GM19099 (cell line): Measurements from ENCODE around the gene PRKN.

ENCODE experiments used
- POLR2A ChIP-seq: IDR thresholded peaks from 3 replicates; pipeline ENCODE4 v1.6.1; 2011; ENCODE audit warnings: low read depth; ENCODE audit not compliant: insufficient read length; ENCODE audit errors: extremely low read depth

The PRKN gene

DNA sequence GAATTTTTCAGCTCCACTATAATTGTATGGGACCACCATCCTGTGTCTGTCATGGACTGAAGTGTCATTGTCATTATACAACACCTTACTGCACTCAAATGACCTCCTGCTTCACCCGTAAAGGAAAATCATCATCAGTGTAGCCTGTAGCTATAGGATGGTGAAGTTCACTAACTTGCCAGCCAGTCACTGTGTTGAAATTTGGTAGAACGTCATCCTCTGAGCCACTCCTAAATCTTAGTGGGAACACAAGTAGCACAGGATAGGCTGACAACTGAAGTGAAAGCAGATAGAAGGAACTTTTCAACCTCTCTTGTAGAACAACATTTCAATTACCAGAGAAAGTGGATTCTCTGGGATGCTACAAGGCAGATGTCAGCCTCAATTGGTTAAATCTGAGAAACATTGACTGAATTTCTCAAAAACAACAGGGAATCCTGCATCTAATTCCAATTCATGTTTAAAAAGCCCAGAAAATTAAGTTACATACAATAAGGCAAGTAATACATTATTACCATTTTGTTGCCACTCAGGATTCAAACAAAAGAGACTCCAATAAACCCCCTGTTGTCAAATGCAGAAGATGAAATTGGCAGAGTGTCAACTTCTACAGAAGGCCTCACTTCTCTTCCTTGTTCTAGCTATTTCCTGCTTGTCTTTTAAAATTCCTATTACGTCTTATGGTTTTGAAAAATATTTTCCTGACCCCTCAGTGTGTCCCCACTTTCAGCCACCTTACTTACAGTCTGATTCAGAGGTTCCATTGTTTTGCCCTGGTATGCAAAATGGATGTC is 805.8 kb downstream of the PRKN start:
- no peak for TF ChIP-seq POLR2A

DNA sequence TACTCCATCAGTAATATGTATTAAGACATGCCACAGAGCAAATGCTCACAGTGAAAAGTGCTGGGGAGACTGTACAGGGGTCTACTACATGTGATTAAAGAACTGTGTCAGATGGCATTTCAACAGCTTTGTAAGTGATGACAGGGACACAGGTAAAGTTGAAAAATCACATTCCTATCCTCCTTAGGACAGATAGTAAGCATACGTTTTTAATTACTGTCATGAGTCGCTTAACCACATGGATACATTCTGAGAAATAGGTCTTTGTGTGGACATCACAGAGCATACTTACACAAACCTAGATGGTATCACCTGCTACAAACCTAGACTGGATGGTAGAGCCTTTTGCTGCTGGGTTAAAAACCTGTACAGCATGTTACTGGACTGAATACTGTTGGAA is 807.9 kb downstream of the PRKN start:
- no peak for TF ChIP-seq POLR2A

DNA sequence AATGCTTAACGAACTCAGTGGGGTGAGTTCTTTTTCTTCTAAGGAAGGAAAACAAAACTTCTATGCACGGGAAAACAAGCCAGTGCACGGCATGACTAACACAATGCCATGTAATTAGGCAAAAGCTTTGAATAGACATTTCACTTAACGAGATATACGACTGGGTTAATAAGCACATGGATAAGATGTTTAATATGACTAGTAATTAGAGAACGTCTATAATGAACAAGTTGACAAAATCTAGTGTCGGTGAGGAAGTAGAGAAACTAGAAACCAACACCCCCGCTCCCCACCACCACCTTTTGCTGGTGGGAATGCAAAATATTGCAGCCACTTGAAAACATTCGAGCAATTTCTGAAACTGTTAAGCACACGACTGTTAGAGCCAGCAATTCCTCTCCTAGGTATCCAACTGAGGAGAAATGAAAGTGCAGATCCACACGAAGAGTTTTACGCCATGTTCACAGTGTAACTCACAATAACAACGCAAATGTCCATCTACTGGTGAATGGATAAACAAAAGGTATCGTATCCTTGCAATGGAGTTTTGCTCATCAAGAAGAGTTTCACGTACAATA is 808.8 kb downstream of the PRKN start:
- TF ChIP-seq POLR2A, result no peak

DNA sequence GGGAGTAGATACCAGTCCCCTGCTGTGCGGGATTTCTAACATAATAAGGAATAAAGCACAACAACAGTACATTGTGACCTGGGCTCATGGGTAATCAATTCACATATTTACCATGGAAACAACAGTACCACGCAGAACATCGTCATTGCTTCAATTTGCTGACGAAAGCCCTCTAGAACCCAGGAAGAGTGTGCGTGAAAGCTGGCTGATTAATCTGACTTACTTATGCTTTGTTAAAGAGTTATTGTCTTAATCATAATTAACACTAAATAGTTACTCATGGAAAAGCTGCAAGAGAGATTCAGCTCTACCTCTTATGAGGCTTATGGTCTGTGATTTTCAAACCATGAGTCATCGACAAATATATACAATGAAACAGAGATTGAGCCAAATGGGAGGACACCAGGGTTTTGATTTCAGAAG is 809.4 kb downstream of the PRKN start:
- no peak for TF ChIP-seq POLR2A

DNA sequence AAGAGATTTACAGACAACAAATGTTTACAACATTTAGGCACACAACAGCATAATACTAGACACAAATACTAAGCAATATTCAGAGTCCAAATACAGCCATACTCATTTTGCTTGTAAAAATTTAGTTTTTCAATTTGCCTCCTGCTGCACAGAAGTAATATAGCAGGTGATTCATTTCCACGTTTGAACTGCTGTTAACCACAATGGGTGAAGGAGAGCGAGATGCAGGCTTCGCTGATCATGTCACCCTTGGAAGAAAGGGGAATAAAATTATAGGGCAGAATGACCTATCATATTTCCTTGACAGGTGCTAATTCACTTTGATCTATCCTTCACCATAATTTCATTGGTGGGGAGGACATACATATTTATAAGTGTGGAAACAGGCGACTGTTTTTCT is 809.9 kb downstream of the PRKN start:
- no peak for TF ChIP-seq POLR2A

DNA sequence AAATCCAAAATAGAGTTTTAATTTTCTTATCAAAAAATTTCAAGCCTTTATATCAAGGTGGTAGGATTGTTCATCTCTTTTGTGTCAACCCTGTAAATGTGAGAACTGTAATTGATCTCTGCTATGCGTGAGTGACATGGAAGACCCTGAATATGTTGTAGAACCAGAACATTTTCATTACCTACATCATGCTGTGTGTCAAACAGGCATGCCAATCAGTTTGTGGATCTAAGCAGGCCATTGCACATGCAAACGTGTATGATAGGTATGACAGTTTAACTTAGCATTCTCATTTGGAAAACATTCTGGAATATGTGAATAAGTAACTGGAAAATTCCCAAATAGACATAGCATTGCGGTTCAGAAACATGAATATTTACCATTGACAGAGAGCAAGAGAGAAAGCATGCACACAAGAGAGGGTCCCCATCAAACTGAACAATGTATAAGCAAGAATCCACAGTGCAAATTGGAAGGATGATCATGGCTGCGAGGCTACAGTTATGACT is 812.1 kb downstream of the PRKN start:
- no peak for TF ChIP-seq POLR2A

DNA sequence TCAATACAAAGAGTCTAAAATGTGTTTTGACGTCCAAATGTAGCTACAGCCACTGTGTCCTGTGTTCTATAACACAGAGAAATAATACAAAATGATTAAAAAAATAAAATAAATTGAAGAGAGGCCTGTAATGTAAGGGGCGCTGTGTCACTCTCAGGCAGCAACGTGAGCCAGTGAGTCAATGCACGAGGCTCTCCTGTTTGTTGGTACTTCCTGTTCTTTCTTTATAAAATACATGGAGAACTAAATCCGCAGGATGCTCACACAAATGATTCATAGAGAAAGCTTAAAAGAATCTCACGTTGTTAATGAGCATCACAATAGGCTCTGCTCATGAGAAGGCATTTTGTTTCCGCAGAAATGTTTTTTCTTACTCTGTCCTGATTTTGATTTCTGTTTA is 818.7 kb downstream of the PRKN start:
- no peak for TF ChIP-seq POLR2A

DNA sequence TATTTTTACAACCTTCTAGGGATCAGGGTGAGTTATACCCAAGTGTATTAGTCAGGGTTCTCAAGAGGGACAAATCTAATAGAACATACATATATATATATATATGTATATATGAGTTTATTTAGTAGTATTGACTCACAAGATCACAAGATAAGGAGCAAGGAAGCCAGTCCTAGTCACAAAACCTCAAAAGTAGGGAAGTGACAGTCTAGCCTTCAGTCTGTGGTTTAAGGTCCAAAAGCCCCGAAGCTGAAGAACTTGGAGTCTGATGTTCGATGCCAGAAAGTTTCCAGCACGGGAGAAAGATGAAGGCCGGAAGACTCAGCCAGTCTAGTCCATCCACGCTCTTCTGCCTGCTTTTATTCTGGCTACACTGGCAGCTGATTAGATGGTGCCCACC is 821.0 kb downstream of the PRKN start:
- TF ChIP-seq POLR2A, result no peak

DNA sequence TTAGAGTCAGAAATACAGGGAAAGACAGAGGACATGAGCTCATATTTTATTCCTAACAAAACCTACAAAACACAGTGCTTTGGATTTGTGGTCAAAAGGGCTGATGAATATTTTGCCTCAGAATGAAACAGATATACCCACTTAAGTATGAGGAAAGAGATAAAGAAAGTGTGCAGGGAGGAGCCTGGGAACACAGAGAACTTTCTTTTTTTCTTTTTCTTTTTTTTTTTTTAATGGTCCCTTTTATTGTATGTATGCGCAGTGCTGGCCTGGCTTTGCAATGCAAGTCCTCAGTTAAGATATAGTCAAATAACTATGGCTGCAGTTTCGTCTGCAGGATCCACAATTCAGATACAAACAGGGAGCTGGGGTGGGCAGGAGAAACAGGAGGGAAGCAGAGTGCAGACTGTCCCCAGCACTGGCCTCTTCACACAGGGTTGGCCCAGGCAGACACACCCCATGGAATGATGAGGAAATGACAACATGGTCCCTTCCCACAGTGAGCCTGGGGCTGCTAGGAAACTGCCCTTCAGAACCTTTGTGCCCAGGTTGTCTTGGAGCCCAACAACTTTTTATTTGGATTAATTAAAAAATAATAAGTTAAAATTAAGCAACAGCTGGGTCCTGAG is 823.9 kb downstream of the PRKN start:
- TF ChIP-seq POLR2A, result no peak

DNA sequence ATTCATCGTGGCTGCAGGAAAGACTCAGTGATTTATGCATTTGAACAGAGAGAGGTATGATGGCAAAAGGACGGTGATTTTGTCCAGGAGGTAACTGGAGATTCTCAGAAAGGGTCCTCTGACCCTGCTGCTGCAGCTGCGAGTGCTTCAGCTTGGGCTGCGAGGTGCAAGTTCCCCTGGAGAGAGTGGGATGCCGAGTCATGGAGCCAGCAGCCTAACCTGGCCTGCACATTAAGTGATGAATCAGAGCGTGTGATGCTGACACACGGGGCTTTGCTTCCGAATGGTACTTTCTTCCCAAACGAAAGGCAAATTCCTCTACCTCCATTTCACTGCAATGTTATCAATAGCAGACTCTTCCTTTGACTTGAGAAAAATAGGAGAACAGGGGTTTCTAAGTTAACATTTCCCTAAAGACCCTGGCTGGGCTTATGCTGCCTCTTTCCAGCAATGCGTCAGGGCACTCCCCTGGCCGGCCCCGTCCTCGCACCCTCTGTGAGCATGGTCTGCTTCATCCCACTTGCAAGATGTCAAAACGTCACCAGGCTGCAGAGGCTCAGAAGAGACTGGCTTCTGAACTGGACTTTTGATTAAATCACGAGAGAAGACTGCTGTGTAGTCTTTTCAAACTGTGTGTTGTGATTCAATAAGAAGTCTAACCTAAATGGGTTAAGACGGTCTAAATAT is 825.7 kb downstream of the PRKN start:
- TF ChIP-seq POLR2A, result no peak

DNA sequence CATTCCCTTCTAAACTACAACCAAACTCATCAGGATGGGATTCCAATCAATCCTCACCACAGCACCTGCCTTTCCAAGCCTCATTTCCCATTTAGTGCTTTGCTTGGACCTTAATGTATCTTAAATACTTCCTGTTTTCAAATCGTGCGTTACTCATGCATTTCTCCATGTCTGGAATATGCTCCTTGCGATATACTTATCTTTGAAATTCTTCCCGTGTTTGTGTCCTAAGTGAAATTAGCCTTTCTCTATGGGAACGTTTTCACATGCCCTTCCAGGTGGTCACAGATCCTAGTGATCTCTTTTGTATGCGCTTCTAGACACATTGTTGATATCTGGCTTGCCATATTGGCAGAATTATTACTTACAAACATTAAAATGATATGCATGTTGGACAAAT is 833.1 kb downstream of the PRKN start:
- no peak for TF ChIP-seq POLR2A

DNA sequence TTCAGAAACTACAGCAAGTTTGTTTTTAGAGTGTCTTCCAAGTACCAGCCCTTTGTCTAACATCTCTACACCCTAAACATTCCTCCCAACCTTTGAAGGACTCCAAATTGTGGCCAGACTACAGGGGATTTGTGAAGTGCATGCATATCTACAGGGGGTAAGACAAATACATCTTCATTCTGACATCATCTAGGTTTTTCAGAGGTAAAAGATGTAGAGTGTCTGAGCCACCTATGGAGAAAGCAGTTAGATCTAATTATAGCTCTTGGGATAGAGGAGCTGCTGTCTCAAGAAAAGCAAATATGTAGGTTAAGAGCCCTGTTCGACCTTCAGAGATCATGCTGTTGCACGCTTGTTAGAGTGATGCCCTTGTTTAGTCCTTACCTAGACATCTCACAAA is 836.0 kb downstream of the PRKN start:
- TF ChIP-seq POLR2A, result no peak

DNA sequence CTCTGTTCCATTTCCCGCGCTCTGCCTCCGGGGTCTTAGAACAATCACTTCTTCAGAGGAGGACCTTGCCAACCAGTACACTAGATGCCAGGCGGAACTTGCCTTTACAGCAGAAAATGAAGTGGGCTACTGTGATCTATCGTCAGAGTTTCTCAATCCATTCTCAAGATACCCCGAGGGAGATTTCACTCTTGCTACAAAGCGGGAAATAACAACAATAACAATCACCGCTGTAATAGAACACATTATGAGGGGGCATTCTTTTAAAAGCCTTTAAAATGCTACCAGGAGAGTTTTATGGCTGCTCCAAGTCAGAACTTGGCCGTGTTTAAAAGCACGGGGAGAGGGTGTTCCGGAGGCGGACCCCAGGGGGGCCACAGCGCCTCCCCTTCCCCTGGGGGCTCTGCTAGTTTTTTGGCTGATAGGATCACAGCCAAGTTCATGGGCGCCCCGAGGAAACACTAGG is 836.7 kb downstream of the PRKN start:
- TF ChIP-seq POLR2A, result no peak

DNA sequence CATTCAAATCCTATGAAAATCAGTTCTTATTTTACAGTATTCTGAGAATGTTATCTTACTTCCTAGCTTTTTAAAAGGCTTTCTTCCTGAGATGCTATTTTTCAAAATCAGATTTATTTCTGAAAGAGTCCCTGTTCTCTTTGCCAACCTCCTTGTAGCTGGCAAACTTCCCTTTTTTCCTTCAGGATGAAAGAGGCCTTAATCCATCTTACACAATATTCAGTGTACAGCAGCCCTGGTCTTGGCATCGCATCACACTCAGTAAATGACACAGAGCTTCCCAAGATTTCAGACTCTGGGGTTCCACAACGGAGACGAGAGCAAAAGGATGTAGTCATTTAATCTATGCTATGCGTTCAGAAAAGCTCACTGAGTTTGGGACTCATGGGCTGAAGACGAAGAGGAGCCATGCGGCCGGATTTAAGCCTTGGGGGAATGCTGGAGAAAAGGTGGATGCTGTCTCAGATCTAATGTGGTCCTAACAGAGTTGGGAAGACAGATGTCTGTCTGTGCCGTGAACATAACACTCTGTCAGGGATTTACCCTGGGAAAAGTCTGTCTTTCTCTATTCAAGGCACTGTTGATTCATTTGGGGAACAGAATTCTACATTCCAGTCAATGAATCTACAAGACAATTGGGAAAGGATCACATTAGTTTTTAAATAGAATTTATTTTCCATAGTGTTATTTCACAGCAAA is 837.3 kb downstream of the PRKN start:
- TF ChIP-seq POLR2A, result no peak

DNA sequence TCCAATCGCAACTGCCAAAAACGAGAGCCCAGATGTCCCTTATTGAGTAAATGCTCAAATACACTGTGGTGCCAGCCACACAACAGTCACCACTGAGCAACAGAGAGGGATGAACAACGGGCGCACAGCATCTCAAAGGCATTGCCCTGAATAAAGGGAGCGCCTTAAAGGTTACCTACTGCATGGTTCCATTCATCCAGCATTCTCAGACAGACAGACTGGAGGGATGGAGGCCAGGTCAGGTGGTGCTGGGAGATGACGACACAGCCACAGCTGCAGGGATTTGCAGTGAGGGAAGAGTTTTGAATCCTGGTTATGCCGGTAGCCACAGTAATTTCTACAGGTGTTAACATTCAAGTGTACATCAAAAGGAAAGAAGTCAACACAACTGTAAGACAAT is 838.2 kb downstream of the PRKN start:
- no peak for TF ChIP-seq POLR2A
